Measurements from ENCODE around the gene GABBR2. TPM values are rescaled to one million over a fixed set of nuclear protein-coding genes. Genes with fewer than 3 reads are reported as not detected.

GABBR2 gene
- total RNA-seq, 2 experiments from 2014 or later, result not detected

DNA sequence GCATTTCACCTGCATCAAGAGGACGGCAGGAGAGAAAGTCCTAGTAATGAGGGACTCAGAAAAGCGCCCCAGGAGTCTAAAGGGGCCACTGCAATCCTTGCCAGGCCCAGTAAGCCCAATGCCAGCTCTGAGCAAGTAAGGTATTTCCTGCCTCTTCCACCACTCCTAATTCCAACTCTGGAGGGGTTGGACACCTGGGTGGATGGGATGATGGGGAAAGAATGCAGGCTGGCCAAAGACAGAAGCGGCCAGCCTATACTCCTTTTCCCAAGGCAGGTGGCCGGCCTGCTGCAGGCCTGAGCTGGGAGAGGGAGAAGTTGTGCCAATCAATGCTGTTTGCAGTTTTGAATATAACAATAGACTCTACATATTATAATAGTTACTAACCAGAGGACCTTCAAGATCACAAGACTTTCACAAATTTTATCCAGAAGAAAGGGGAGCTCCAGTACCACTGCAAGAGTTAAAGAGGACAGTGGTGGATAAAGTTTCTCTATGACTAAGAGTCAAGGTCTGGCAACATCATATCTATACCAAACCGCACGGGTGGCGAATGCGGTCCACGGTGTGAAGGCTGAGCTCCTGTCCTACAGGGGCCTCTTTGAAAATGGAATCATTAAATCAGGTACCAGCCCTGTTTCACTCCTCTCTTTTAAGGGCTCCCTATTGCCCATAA lies 338.3 kb downstream of the GABBR2 start:
- intact Hi-C loops (cut with DNase I, micrococcal nuclease), result no loop called here
- no peak for DNase-seq
- Mint-ChIP-seq H3K27ac (no peak overlapping the region), H3K27me3 (peaks cover 12% of the 10 kb centered on the region), H3K9me3 (ENCODE audit: low read depth) (peaks cover 4% of the 10 kb centered on the region), H3K4me3 (no peak overlapping the region), H3K36me3 (ENCODE audit: low read depth) (peaks cover 2% of the 10 kb centered on the region), H3K4me1 (no peaks in the 10 kb centered on the region)
- ATAC-seq, result no peak
- ChIA-PET CTCF (no interaction called here), POLR2A (no interaction called here)

DNA sequence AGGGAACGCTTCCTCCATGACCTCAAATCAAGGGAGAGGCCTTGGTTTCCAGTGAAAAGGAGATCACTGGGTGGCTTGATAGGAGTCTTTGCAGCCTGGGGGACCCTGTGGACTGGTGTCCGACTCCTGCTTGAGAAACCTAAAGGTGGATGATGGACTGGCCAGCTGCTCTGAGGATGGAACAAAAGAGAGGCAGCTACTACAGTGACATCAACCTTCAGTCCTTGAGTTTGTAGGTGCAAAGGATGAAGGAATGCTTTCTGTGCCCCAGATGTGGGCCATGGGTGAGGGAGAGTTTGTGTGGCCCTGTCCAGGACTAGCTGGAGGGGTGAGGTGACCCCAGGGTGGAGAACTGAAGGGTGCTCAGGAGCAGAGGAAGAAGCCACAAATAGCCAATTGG lies 338.8 kb downstream of the GABBR2 start:
- no peak for DNase-seq
- intact Hi-C loops (cut with DNase I, micrococcal nuclease), result no loop called here

DNA sequence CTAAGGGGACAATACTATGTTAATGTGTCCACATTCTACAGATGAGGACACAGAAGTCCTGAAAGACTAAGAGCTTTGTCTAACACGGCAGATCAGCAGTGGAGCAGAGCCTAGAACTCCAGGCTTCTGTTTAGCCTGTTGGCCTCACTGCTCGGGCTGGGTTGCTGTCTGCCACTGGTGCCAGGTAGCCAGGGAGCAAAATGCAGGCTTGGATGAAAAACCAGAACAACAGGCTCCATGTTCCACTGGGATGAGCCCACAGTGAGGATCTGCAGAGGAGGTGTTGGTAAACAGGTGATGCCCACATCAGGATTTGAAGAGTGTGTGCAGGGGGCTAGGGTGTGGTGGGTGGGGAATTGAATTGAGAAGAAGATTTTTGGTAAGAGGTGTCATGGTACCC lies 339.3 kb downstream of the GABBR2 start:
- no peaks in the 10 kb centered on the region for H3K4me1 Mint-ChIP-seq
- no peak for ATAC-seq
- ChIA-PET POLR2A (no interaction called here), CTCF (no interaction called here)
- no peak overlapping the region for H3K4me3 Mint-ChIP-seq
- no peak overlapping the region for H3K27ac Mint-ChIP-seq
- H3K27me3 Mint-ChIP-seq, result peaks cover 14% of the 10 kb centered on the region
- intact Hi-C loops (cut with DNase I, micrococcal nuclease), result no loop called here
- H3K36me3 Mint-ChIP-seq (ENCODE audit: low read depth), result peaks cover 6% of the 10 kb centered on the region
- peaks cover 9% of the 10 kb centered on the region for H3K9me3 Mint-ChIP-seq (ENCODE audit: low read depth)
- DNase-seq, result no peak

More for the DNA sequence above, 338.8 kb downstream of the GABBR2 start:
- peaks cover 9% of the 10 kb centered on the region for H3K9me3 Mint-ChIP-seq (ENCODE audit: low read depth)
- ChIA-PET POLR2A (no interaction called here), CTCF (no interaction called here)
- no peak overlapping the region for H3K4me3 Mint-ChIP-seq
- no peaks in the 10 kb centered on the region for H3K4me1 Mint-ChIP-seq
- H3K27me3 Mint-ChIP-seq, result peaks cover 14% of the 10 kb centered on the region
- no peak for ATAC-seq
- H3K36me3 Mint-ChIP-seq (ENCODE audit: low read depth), result peaks cover 6% of the 10 kb centered on the region
- H3K27ac Mint-ChIP-seq, result no peak overlapping the region

DNA sequence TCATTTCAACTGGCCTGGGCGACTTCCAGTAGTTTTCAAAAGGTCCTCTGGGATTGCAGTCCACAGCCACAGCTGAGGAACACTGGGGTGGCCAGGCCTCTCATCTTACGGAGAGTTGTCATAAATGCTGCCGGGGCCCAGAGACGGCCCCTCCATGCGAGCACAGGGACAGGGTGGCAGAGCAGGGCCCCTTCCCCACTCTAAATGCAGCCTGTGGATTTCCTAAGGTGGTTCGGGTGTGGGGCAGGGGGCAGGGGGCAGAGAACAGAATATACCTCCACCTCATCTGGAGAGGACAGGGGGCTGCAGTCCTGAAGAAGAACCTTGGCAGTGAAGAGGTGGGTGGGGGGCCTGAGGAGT lies 339.7 kb downstream of the GABBR2 start:
- POLR2A ChIA-PET, result no interaction called here

DNA sequence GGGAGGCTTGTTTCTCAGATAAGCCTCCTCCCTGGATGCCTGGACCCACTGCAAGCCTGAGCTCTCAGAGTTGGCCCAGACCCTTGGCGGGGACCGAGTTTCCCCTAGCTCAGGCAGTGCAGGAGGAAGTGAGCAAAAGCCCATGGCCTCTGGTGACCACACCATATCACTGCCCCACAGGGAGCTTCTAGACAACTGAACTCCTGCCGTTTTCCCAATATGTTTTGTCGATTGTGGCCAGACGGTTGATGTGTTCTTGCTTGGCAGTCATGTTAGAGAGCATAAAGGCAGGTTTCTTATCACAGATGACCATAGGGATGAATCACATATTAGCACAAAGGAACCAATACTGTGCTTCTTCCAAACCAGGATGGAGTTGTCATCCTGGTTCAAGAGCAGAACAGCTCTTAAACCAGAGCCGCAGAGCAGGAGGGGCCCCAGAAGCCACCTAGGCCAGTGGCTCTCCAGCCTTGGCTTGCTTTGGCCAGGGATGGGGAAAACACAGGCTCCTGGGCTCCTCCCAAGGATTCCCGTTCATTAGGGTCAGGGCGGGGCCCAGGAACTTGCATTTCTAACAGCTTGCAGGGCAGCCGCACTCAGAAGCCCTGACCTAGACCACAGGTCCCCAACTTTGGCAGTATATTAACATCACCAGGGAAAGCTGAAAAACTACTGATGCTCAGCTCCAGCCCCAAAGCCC lies 340.2 kb downstream of the GABBR2 start:
- ChIA-PET POLR2A (no interaction called here), CTCF (interaction anchor here (0.5 to 0.6 kb wide), 2 partner anchors 69 to 423 kb away, joined by 4 read pairs; no protein-coding TSS in a partner anchor)
- Mint-ChIP-seq H3K4me3 (no peak overlapping the region), H3K27me3 (peaks cover 14% of the 10 kb centered on the region), H3K36me3 (ENCODE audit: low read depth) (peaks cover 6% of the 10 kb centered on the region), H3K27ac (no peak overlapping the region), H3K4me1 (no peaks in the 10 kb centered on the region), H3K9me3 (ENCODE audit: low read depth) (peaks cover 9% of the 10 kb centered on the region)
- ATAC-seq (no peak), DNase-seq (no peak)
- intact Hi-C loops (cut with DNase I, micrococcal nuclease), result no loop called here

More for the DNA sequence above, 339.7 kb downstream of the GABBR2 start:
- Mint-ChIP-seq H3K27me3 (peaks cover 14% of the 10 kb centered on the region), H3K9me3 (ENCODE audit: low read depth) (peaks cover 9% of the 10 kb centered on the region), H3K36me3 (ENCODE audit: low read depth) (peaks cover 6% of the 10 kb centered on the region), H3K4me3 (no peak overlapping the region), H3K4me1 (no peaks in the 10 kb centered on the region), H3K27ac (no peak overlapping the region)
- intact Hi-C loops (cut with DNase I, micrococcal nuclease), result no loop called here
- DNase-seq (no peak), ATAC-seq (no peak)
- CTCF ChIA-PET, result interaction anchor here (0.5 to 0.6 kb wide), 2 partner anchors 69 to 422 kb away, joined by 4 read pairs; no protein-coding TSS in a partner anchor

DNA sequence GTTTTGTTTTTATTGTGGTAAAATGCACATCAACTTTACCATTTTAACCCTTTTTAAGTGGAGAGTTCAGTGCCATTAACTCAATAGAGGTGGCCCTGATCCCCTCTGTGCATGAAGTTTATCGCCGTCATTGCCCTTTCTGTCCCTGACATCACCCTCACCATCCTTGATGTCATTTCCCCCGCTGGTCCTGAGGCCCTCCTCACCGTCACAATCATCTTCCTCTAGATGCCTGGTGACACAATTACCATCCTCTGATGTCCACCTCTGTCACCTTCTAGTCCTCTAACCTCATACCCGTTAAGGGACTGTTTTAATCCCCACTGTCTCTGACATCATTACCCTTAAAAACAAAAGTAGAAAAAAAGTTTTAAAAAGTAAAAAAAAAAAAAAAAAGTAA lies 340.8 kb downstream of the GABBR2 start:
- DNase-seq, result no peak
- Mint-ChIP-seq H3K36me3 (ENCODE audit: low read depth) (peaks cover 6% of the 10 kb centered on the region), H3K27ac (no peak overlapping the region), H3K27me3 (peaks cover 14% of the 10 kb centered on the region), H3K9me3 (ENCODE audit: low read depth) (peaks cover 9% of the 10 kb centered on the region), H3K4me3 (no peak overlapping the region), H3K4me1 (no peaks in the 10 kb centered on the region)
- no peak for ATAC-seq
- POLR2A ChIA-PET, result no interaction called here
- CTCF ChIA-PET, result no interaction called here
- intact Hi-C loops (cut with DNase I, micrococcal nuclease), result no loop called here

DNA sequence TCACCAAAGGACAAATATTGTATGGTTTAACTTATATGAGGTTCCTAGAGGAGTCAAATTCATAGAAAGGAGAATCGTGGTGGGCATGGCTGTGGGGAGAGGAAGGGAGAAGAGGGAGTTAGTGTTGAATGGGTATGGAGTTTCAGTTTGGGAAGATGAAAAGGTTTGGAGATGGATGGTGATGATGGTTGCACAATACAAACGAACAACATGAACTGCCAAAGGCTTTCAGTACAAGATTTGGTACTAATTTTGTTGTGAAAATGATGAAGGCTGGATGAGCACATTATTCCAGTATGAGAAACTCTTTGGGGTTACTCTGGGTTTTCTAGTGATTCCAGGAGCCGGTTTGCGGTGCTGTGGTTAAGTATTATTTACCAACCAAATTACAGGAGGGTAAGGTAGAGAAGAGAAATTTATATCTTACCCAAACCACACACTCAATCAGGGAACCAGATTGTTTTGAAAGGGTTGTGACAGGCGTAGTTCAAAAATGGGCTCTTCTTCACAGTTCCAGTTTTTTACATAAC lies 341.3 kb downstream of the GABBR2 start:
- peaks cover 9% of the 10 kb centered on the region for H3K9me3 Mint-ChIP-seq (ENCODE audit: low read depth)
- ATAC-seq (no peak), DNase-seq (no peak)
- peaks cover 14% of the 10 kb centered on the region for H3K27me3 Mint-ChIP-seq
- CTCF ChIA-PET, result no interaction called here
- no peaks in the 10 kb centered on the region for H3K4me1 Mint-ChIP-seq
- peaks cover 6% of the 10 kb centered on the region for H3K36me3 Mint-ChIP-seq (ENCODE audit: low read depth)
- no peak overlapping the region for H3K4me3 Mint-ChIP-seq
- POLR2A ChIA-PET, result no interaction called here
- H3K27ac Mint-ChIP-seq, result no peak overlapping the region
- intact Hi-C loops (cut with DNase I, micrococcal nuclease), result no loop called here

DNA sequence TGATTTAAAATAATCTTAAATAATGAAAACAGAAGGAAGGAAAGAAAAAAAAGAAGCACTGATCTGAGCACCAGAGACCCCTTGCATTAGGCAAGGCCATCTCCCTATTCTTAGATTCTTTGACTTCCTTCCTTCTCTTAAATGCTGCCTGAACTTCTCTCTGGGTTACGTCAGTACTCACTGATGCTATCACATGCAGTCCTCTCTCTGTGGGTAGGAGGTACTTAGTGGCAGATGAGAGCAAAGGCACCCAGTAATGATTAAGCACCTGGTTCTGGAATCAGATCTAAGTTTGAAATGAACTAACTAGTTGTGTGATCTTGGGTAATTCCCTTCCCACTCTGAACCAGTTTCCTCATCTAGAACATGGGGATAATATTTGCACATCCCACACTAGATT lies 343.0 kb downstream of the GABBR2 start:
- ChIA-PET POLR2A (no interaction called here), CTCF (interaction anchor here (0.6 kb wide), 1 partner anchor 661 kb away, joined by 3 read pairs; no protein-coding TSS in a partner anchor)
- Mint-ChIP-seq H3K4me3 (no peak overlapping the region), H3K4me1 (no peaks in the 10 kb centered on the region), H3K36me3 (ENCODE audit: low read depth) (peaks cover 6% of the 10 kb centered on the region), H3K27ac (no peak overlapping the region), H3K9me3 (ENCODE audit: low read depth) (peaks cover 9% of the 10 kb centered on the region), H3K27me3 (peaks cover 14% of the 10 kb centered on the region)
- intact Hi-C loops (cut with DNase I, micrococcal nuclease), result no loop called here
- DNase-seq (no peak), ATAC-seq (no peak)

DNA sequence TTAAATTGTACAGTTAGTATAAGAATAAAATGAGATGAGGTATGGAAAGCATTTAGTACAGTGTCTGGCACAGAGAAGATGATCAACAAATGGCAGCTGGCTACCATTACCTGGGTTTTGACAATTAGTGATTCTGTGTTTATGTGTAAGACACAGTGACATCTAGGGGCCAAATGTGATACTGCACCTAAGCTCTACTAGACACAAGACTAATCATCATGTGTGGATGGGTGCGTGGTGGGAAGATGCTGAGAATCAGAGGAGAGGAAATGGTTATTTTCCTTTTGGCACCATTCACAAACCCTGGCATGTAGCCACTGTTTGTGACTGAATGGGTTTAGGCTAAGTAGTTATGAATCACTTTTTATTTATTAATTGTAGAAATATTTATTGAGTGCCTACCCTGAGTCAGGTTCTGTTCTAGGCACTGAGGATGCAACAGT lies 343.5 kb downstream of the GABBR2 start:
- intact Hi-C loops (cut with DNase I, micrococcal nuclease), result no loop called here
- Mint-ChIP-seq H3K9me3 (ENCODE audit: low read depth) (peaks cover 9% of the 10 kb centered on the region), H3K27me3 (peaks cover 14% of the 10 kb centered on the region), H3K4me1 (no peaks in the 10 kb centered on the region), H3K4me3 (no peak overlapping the region), H3K36me3 (ENCODE audit: low read depth) (peaks cover 6% of the 10 kb centered on the region), H3K27ac (no peak overlapping the region)
- ChIA-PET CTCF (interaction anchor here (0.6 to 1.1 kb wide), 2 partner anchors 49 to 662 kb away, joined by 3 read pairs; no protein-coding TSS in a partner anchor), POLR2A (no interaction called here)
- DNase-seq (peak; percentile 48), ATAC-seq (no peak)

DNA sequence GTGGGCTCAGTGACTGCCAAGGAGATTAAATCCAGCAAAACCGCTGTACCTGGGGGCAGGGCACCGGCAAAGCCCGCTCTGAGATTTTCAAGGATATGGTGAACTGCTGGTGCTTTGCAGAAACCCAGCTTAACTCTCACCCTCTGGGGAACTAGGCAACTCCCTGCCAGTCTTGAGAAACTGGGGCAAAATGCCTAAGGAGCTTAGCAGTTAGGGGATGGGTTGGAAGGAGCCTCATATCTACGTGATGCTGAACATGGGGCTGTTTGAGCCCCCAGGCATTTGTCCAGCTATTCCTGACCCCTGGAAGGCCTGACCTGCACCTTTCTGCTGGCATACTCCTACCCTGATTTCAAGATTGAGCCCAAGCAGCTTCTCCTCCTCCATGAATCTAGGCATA lies 344.6 kb downstream of the GABBR2 start:
- ChIA-PET CTCF (interaction anchor here (0.8 to 0.9 kb wide), 2 partner anchors 40 to 219 kb away, joined by 3 read pairs; no protein-coding TSS in a partner anchor), POLR2A (no interaction called here)
- intact Hi-C loops (cut with DNase I, micrococcal nuclease), result no loop called here
- Mint-ChIP-seq H3K4me1 (no peaks in the 10 kb centered on the region), H3K4me3 (no peak overlapping the region), H3K9me3 (ENCODE audit: low read depth) (peaks cover 9% of the 10 kb centered on the region), H3K36me3 (ENCODE audit: low read depth) (peaks cover 6% of the 10 kb centered on the region), H3K27ac (no peak overlapping the region), H3K27me3 (peaks cover 17% of the 10 kb centered on the region)
- ATAC-seq (no peak), DNase-seq (no peak)

DNA sequence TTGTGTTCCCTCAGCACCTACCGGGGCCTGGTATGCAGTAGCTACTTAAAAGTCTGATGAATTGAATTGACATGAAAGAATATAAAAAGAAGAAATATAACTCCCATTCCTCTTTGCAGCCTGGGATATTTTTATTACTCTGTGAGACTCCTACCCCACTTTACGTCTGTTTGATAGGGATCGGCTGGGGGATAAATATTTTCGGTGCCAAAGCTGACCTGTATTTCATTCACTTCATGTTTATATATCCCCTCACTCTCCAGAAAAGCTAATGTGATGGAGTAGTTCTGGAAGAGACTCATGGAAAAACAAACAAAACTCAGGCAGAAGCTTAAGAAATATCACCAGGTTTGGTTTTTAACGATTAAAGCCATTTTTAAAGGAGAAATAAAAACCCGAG lies 345.1 kb downstream of the GABBR2 start:
- intact Hi-C loops (cut with DNase I, micrococcal nuclease), result no loop called here
- Mint-ChIP-seq H3K27ac (no peak overlapping the region), H3K4me3 (no peak overlapping the region), H3K9me3 (ENCODE audit: low read depth) (peaks cover 9% of the 10 kb centered on the region), H3K4me1 (no peaks in the 10 kb centered on the region), H3K36me3 (ENCODE audit: low read depth) (peaks cover 6% of the 10 kb centered on the region), H3K27me3 (peaks cover 17% of the 10 kb centered on the region)
- ChIA-PET POLR2A (no interaction called here), CTCF (interaction anchor here (0.8 to 0.9 kb wide), 3 partner anchors 40 to 472 kb away, joined by 3 to 4 read pairs (median 3); no protein-coding TSS in a partner anchor)
- no peak for DNase-seq
- no peak for ATAC-seq

Data from activated CD4-positive, alpha-beta T cell treated with anti-CD3 and anti-CD28 coated beads for 36 hours (primary cell).